ENCODE measurements around the gene ZSCAN2.
"Not testable (repeated sequence)": the region's sequence is repeated elsewhere in the genome, so short reads cannot be mapped to it uniquely, and the experiment has no call there.

ZSCAN2 gene

GRCh38 chr15:84642640-84643039 is 41.8 kb downstream of the ZSCAN2 start:
- not testable (repeated sequence) for DNase-seq

GRCh38 chr15:84643838-84644237 is 43.0 kb downstream of the ZSCAN2 start:
- DNase-seq = no peak

- no peak for DNase-seq
Measured at GRCh38 chr15:84645496-84645895, 44.7 kb downstream of the ZSCAN2 start.

- no peak for DNase-seq
Measured at GRCh38 chr15:84645997-84646396, 45.2 kb downstream of the ZSCAN2 start.

GRCh38 chr15:84647726-84648125 is 46.9 kb downstream of the ZSCAN2 start:
- no peak for DNase-seq

- DNase-seq = no peak
Measured at GRCh38 chr15:84648539-84648938, 47.7 kb downstream of the ZSCAN2 start.

GRCh38 chr15:84649706-84650105 is 48.9 kb downstream of the ZSCAN2 start:
- no peak for DNase-seq

- DNase-seq = no peak
Measured at GRCh38 chr15:84653584-84653909, 52.7 kb downstream of the ZSCAN2 start.

- peak; percentile 96 for DNase-seq
Measured at GRCh38 chr15:84653910-84654688, 53.3 kb downstream of the ZSCAN2 start, which contains the start of gene WDR73. WDR73 (minus strand) TSS chr15:84654283; CDS start chr15:84654274, 9 bp downstream.

GRCh38 chr15:84654689-84655453 is 54.1 kb downstream of the ZSCAN2 start:
- peak; percentile 82 for DNase-seq

- no peak for DNase-seq
Measured at GRCh38 chr15:84656972-84657371, 56.2 kb downstream of the ZSCAN2 start.

- no peak for DNase-seq
Measured at GRCh38 chr15:84657748-84658079, 56.9 kb downstream of the ZSCAN2 start.

- DNase-seq = peak; percentile 90
Measured at GRCh38 chr15:84658080-84658787, 57.4 kb downstream of the ZSCAN2 start, which contains the start of gene NMB. NMB (minus strand) TSS chr15:84658199; CDS start chr15:84658152, 47 bp downstream.

GRCh38 chr15:84658788-84659411 is 58.1 kb downstream of the ZSCAN2 start:
- DNase-seq = no peak

- no peak for DNase-seq
Measured at GRCh38 chr15:84659904-84660781, 59.3 kb downstream of the ZSCAN2 start.

GRCh38 chr15:84661001-84661400 is 60.2 kb downstream of the ZSCAN2 start:
- no peak for DNase-seq

GRCh38 chr15:84666373-84666772 is 65.6 kb downstream of the ZSCAN2 start:
- DNase-seq = no peak

GRCh38 chr15:84668221-84668982 is 67.6 kb downstream of the ZSCAN2 start:
- no peak for DNase-seq

- no peak for DNase-seq
Measured at GRCh38 chr15:84669726-84670125, 68.9 kb downstream of the ZSCAN2 start.

GRCh38 chr15:84671211-84671610 is 70.4 kb downstream of the ZSCAN2 start:
- DNase-seq = no peak
